Ovary (tissue), 9 donors: ENCODE data around the gene SOX5. TPM values are rescaled to one million over a fixed set of nuclear protein-coding genes. Genes with fewer than 3 reads are reported as not detected.

Experiments
- DNase-seq, 5 donors: peaks; one replicate each; pipeline ENCODE4 v3.0.0-alpha.2; 2019 to 2020
- H3K27ac ChIP-seq, 2 donors: fragments of 200-600 bp; one replicate each; pipeline versions ENCODE4 v1.5.1 to v1.8.0; 2019 to 2022
- H3K27me3 ChIP-seq: fragments of 200-600 bp; one replicate; pipeline ENCODE4 v1.8.0; 2022
- H3K36me3 ChIP-seq: fragments of 200-600 bp; sonication (generic); one replicate; pipeline ENCODE4 v1.5.1; 2019
- H3K4me1 ChIP-seq: one replicate; pipeline ENCODE4 v1.8.1; 2013; ENCODE audit warnings: mild to moderate bottlenecking, moderate library complexity; ENCODE audit not compliant: insufficient read depth
- H3K4me3 ChIP-seq: fragments of 200-600 bp; sonication (generic); one replicate; pipeline ENCODE4 v1.5.1; 2017
- H3K9me3 ChIP-seq, 2 donors: fragments of 200-600 bp in 1 of 2; sonication (generic) in 1 of 2; one replicate each; pipeline versions ENCODE4 v1.5.1 to v1.8.1; 2013 to 2019; ENCODE audit warnings: mild to moderate bottlenecking in 1 of 2, moderate library complexity in 1 of 2
- CTCF ChIP-seq, 3 donors: fragments of 450-650 bp in 2 of 3; fragments of 200-600 bp in 1 of 3; IDR thresholded peaks; one replicate each; pipeline versions ENCODE4 v1.5.1 to v1.8.0; 2016 to 2022; ENCODE audit warnings: antibody characterized with exemption in 3 of 3, mild to moderate bottlenecking in 1 of 3
- EP300 ChIP-seq: sonication (generic); formaldehyde crosslinking; IDR thresholded peaks from one replicate; pipeline ENCODE4 v1.6.1; 2017; ENCODE audit warnings: antibody characterized with exemption
- POLR2A ChIP-seq: fragments of 450-650 bp; IDR thresholded peaks from one replicate; pipeline ENCODE4 v1.6.1; 2017; ENCODE audit warnings: antibody characterized with exemption, mild to moderate bottlenecking, moderate library complexity
- WGBS, 3 donors: extraction: QIAGEN DNeasy Blood & Tissue Kit in 1 of 3; methylation state at CpG; one replicate each; pipeline versions ENCODE4 v1.1.5 to v1.1.7; 2013 to 2017; 5-methylcytosine and 5-hydroxymethylcytosine counted together
- intact Hi-C, 4 donors: fragments of 100-400 bp; cut with DNase I; formaldehyde crosslinking; loops; one replicate each; pipeline versions ENCODE4 v1.11.0 to v1.15.1; 2022 to 2023
- polyA plus RNA-seq, 2 donors: library from polyadenylated mRNA; stranded (reverse); fragments of 200-250 nt in 1 of 2; fragments of 350-450 nt in 1 of 2; fragmentation: Illumina TruSeq in 1 of 2; extraction: RNeasy Lipid Tissue Mini Kit (QIAGEN cat#74804) in 1 of 2; gene quantifications; one replicate each; pipeline ENCODE4 v1.2.3, GENCODE V29; 2013 to 2014
- total RNA-seq, 7 donors: library from RNA; depleted of rRNA in 2 of 7; stranded (reverse); fragments of >200 nt in 2 of 7; fragmentation: NEBNext Ultra II Directional in 3 of 7; extraction: Animal tissue kit (Norgen Biotek cat#: 25700) in 3 of 7; gene quantifications; one replicate each; pipeline versions ENCODE4 v1.1.0 to v1.2.4, GENCODE V29; 2016 to 2023
- donor health status: DM: no; HTN: no; CAD: no; lungs with moderate emphysema.
- donor health status: DM: no; HTN: no; CAD: no.
- donor health status: Bipolar disorder and iron deficiency.
- donor health status: DM: yes; HTN: yes; CAD: no.
- donor health status: DM: no; HTN: no; CAD: no.
- donor health status: DM: yes; HTN: yes; CAD: no.

SOX5 gene
- total and polyA plus RNA-seq, 9 donors = 5.7 to 33.7 (median 21.4) TPM

GRCh38 chr12:23911574-23911973, 37.9 kb downstream of the SOX5 start:
- intact Hi-C loops = loop anchor here in 1 of 4 donors (10.0 kb wide), 1 partner anchor 273 kb away; no protein-coding TSS in a partner anchor
- 94 to 96% (median 96%) methylated on average over 3 of the region's 3 CpGs for WGBS, 3 donors
- no peak for TF ChIP-seq POLR2A
- TF ChIP-seq CTCF (IDR thresholded peaks at IDR 0.05) = no peak
- TF ChIP-seq EP300 = no peak
- H3K4me1 ChIP-seq = no peaks in the 10 kb centered on the region
- no peak for DNase-seq
- no peaks in the 10 kb centered on the region for H3K9me3 ChIP-seq
- H3K36me3 ChIP-seq = no peaks in the 10 kb centered on the region
- no peak overlapping the region for H3K4me3 ChIP-seq
- no peak overlapping the region for H3K27ac ChIP-seq
- no peaks in the 10 kb centered on the region for H3K27me3 ChIP-seq

GRCh38 chr12:23909551-23909950, 39.9 kb downstream of the SOX5 start:
- Histone ChIP-seq H3K27me3 (no peaks in the 10 kb centered on the region), H3K9me3 (no peaks in the 10 kb centered on the region), H3K36me3 (no peaks in the 10 kb centered on the region), H3K4me1 (no peaks in the 10 kb centered on the region), H3K4me3 (no peak overlapping the region), H3K27ac (no peak overlapping the region)
- 85 to 93% (median 88%) methylated on average over 1 of the region's 1 CpG for WGBS, 3 donors
- TF ChIP-seq CTCF (IDR thresholded peaks at IDR 0.05) = no peak
- no peak for TF ChIP-seq POLR2A
- no peak for TF ChIP-seq EP300
- intact Hi-C loops = no loop called here
- DNase-seq = no peak

- H3K36me3 ChIP-seq = no peaks in the 10 kb centered on the region
- no peak overlapping the region for H3K4me3 ChIP-seq
- no peaks in the 10 kb centered on the region for H3K9me3 ChIP-seq
- no peak overlapping the region for H3K27ac ChIP-seq
- TF ChIP-seq EP300 (no peak), CTCF (IDR thresholded peaks at IDR 0.05) (no peak), POLR2A (no peak)
- no peak for DNase-seq
- no peaks in the 10 kb centered on the region for H3K27me3 ChIP-seq
- WGBS, 3 donors = 91 to 96% (median 94%) methylated on average over 6 of the region's 6 CpGs
- no peaks in the 10 kb centered on the region for H3K4me1 ChIP-seq
- intact Hi-C loops = no loop called here
Observed at GRCh38 chr12:23906329-23906728, 43.1 kb downstream of the SOX5 start.

GRCh38 chr12:23899434-23899833, 50.0 kb downstream of the SOX5 start:
- no peak for DNase-seq
- Histone ChIP-seq H3K9me3 (no peaks in the 10 kb centered on the region), H3K4me1 (no peaks in the 10 kb centered on the region), H3K4me3 (no peak overlapping the region), H3K27ac (no peak overlapping the region), H3K36me3 (no peaks in the 10 kb centered on the region), H3K27me3 (no peaks in the 10 kb centered on the region)
- intact Hi-C loops = no loop called here
- TF ChIP-seq CTCF (IDR thresholded peaks at IDR 0.05) (no peak), POLR2A (no peak), EP300 (no peak)
- WGBS, 3 donors = 92 to 98% (median 96%) methylated on average over 3 of the region's 3 CpGs

- Histone ChIP-seq H3K27ac (no peak overlapping the region), H3K27me3 (no peaks in the 10 kb centered on the region), H3K9me3 (no peaks in the 10 kb centered on the region), H3K4me3 (no peak overlapping the region), H3K36me3 (no peaks in the 10 kb centered on the region), H3K4me1 (no peaks in the 10 kb centered on the region)
- no peak for DNase-seq
- intact Hi-C loops = no loop called here
- 50 to 69% (median 60%) methylated on average over 1 of the region's 1 CpG for WGBS, 3 donors
- TF ChIP-seq POLR2A = no peak
- TF ChIP-seq EP300 = no peak
Observed at GRCh38 chr12:23898121-23898520, 51.3 kb downstream of the SOX5 start.
